Spleen (tissue), 7 donors: Measurements from ENCODE around the gene ARHGAP25.

Source experiments
- POLR2AphosphoS5 ChIP-seq, 3 donors: sonication (generic); formaldehyde crosslinking; IDR thresholded peaks; one replicate each; pipeline ENCODE4 v1.5.1; 2017; ENCODE audit warnings: antibody characterized with exemption in 3 of 3
- TF ChIP-seq, protein P1 (sequence below), 11 experiments: fragments of 200-600 bp in 7 of 11; fragments of 450-650 bp in 4 of 11; sonication (generic) in 4 of 11; IDR thresholded peaks in 8 of 11; conservative IDR thresholded peaks in 3 of 11; 1 replicate in 7 of 11; 2 replicates in 4 of 11; pipeline versions ENCODE4 v1.4.0 to v1.8.0; 2016 to 2021; ENCODE audit warnings: antibody characterized with exemption in 11 of 11, inconsistent platforms in 4 of 11, mild to moderate bottlenecking in 1 of 11
- donor health status: DM: no; HTN: no; CAD: no; lungs with moderate emphysema.
- donor health status: DM: no; HTN: no; CAD: no.
- donor health status: DM: no; HTN: no; CAD: no.

DNA sequence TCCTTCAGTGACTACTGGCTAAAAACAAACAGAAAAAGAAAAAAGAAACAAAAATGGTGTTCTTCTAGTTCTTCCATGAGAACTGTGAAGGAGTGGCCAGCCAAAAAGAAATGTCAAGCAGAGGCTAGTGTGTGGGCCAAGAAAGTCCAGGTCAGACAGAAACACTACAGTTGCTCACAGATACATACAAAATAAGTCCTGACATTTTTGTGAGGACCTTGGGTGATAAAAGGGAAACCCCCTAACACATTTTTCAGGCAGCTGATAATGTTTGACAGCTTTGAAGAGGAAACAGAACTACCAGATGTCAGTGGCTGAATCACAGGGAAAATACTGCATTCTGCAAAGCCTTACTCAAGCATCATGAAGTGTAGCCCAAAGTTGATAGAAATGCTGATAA lies 28.1 kb downstream of the ARHGAP25 start:
- TF ChIP-seq, protein P1, sequence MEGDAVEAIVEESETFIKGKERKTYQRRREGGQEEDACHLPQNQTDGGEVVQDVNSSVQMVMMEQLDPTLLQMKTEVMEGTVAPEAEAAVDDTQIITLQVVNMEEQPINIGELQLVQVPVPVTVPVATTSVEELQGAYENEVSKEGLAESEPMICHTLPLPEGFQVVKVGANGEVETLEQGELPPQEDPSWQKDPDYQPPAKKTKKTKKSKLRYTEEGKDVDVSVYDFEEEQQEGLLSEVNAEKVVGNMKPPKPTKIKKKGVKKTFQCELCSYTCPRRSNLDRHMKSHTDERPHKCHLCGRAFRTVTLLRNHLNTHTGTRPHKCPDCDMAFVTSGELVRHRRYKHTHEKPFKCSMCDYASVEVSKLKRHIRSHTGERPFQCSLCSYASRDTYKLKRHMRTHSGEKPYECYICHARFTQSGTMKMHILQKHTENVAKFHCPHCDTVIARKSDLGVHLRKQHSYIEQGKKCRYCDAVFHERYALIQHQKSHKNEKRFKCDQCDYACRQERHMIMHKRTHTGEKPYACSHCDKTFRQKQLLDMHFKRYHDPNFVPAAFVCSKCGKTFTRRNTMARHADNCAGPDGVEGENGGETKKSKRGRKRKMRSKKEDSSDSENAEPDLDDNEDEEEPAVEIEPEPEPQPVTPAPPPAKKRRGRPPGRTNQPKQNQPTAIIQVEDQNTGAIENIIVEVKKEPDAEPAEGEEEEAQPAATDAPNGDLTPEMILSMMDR (IDR thresholded peaks at IDR 0.05 in 8 of 11, conservative IDR thresholded peaks at IDR 0.05 in 3 of 11): no peak
- no peak for TF ChIP-seq POLR2AphosphoS5 (IDR thresholded peaks at IDR 0.05)
